Fibroblast of peridontal ligament (primary cell): Measurements from ENCODE around the gene BOD1L1.

Experiments used
- DNase-seq: peaks from one replicate; pipeline ENCODE4 v3.0.0-alpha.2; 2010; ENCODE audit errors: extremely low read depth

The BOD1L1 gene

DNA sequence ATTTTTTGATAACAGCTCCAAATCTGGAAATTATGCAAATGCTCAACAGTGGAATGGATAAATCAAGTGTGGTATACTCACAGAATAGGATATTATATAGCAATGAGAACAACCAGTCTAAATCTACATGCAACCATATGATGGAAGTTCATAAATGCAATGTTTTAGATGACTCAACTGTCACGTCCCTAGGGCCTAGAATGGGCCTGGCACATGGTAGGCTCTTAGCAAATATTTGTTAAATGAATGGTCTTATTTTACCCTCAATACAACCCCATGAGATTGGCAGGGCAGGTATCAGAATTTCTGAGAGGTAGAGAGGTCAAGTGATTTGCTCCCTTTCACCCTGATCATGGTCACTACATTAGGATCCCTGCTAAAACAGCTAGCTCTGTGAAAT is 68.6 kb downstream of the BOD1L1 start:
- no peak for DNase-seq

DNA sequence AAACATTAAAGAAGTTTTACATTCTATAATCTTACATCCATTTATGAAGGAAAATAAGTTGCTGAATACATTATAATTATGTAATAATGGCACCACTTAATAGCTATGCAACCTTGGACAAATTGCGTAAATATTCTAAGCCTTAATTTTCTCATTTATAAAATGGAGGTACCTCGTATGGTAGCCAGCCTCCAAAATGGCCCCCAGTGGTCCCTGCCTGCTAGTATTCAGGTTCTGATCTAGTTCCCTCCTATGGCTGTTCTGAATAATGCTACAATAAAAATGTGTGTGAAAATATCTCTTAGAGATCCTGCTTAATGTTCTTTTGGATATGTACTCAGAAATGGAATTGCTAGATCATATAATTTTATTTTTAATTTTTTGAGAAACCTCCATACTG is 72.2 kb downstream of the BOD1L1 start:
- no peak for DNase-seq

DNA sequence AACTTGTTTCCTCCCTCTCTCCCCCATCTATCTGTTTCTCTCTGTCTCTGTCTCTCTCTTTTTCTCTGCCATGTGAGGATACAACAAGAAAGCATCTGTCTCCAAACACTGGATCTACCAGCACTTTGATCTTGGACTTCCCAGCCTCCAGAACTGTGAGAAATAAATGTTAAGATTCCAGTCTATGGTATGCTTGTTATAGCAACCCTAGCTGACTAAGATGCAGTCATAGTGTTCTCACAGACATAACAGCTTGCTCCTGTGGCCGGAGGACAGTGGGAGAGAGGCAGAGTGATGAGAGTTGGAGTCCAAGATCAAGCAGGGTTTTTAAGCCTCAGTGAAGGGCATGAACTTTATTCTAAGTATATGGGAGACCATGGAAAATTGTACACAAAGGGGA is 74.4 kb downstream of the BOD1L1 start:
- no peak for DNase-seq

DNA sequence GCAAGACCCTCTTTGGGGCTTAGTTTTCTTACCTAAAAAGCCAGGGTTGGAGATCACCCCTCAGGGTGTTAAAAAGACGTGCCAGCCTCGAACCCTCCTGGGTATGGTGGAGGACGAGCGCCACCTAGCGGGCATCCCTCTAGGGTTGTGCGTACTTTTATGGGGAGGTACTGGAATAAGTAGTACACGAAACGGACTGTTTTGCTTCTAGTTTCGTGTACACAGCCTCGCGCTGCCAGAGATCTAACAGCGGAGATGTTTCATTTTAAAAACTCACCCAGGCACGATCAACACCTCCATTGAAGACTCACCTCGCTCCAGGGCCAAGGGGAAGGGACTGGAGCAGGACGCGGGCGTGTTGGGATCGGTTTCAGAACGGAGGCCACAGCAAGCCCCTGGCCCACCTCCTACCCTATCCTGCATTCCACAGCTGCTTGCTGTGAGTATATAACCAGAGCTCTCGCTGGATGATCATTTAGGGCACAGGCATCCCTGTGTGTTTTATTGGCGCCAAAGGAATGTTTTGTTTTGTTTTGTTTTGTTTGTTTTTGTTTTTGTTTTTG is 78.5 kb downstream of the BOD1L1 start:
- peak; percentile 76 for DNase-seq

DNA sequence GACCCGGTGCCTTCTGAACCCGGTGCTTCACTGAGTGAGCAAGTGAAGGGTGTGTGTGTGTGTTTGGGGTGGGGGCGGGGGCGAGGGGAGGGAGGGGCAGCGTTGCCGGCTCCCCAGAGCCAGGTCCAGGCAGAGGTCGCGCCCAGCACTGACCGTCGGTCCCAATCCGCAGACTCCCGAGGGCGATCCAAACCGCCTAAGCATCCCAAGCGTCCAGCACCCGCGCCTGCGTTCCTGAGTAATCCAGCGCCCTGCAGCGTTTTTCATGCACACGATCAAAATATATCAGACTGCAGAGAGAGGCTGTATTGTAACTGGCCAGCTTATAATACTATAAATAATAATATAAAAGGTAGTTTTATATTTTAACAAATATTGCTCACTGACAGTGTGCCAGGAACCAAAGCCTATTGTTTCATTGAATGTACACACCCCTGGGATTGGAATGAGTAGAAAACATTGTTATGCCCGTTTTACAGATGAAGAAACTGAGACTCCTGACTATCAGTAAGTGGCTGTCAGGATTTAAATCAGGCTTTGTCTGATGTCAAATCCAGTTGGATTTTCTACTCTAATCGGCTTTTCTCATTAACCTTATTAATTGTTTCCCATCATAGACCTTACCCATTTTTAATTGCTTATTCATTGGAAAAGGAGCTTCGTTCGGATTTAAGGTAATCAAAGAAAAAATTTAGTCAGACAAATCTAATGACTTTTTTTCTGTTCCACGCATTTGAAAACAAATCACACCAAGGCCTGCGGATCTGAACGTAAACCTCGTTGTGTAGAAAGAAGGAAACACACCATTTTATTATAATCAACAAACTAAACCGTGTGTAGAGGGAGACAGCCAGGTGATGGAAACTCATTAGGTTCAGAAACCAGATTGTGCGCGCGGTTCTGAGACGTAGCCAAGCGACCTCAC is 79.2 kb downstream of the BOD1L1 start:
- DNase-seq, result no peak

DNA sequence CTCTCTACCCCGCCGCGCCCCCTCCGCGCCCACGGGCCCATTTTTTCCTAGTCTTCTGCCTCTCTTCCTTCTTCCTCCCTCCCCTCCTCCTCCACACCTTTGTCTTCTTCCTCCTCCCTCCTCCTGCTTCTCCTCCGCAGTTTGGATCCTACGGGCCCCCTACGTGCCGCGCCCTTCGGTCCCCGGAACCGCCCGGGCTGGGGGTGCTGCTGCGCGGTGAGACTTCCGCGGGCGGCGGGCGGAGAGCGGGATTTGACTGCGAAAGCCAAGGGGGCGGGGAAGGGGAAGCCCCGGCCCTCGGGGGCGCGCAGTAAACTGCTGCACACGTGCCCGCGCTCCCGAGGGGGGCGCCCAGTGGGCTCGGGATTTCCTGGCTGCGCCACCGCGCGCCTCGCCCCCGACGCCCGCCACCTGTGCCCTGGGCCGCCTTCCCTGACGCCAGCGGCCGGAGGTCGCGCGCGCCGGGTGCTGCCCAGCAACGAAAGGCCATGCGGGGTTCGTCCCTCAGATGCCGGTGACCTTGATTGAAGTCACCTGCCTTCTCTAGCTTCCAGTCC is 80.0 kb downstream of the BOD1L1 start:
- DNase-seq, result no peak

DNA sequence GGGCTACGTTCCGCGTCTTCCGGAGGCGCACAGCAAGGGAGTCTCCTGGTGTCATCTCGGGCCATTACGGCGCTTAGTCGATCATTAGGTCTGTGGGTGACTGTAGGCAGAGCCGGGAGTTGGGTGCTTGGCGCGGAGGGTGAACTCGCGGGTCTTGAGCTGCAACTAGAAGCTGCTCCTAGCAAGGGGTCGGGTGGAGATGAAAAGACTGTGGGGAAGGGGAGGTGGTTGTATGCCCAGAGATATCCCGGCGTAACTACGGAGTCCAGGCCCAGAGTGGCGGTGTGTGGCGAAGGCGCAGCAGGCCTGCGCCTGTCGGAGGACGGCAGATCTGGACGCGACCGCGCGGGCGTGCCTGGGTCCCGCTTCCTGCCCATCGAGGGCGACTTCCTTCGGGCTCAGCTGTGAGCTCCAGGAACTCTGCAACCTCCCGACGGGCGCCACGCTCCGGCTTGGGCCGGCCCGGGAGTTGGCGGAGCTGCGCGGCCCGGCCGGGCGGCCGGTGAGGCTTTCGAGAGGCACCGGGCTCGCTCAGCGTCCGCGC is 80.5 kb downstream of the BOD1L1 start:
- DNase-seq, result no peak

DNA sequence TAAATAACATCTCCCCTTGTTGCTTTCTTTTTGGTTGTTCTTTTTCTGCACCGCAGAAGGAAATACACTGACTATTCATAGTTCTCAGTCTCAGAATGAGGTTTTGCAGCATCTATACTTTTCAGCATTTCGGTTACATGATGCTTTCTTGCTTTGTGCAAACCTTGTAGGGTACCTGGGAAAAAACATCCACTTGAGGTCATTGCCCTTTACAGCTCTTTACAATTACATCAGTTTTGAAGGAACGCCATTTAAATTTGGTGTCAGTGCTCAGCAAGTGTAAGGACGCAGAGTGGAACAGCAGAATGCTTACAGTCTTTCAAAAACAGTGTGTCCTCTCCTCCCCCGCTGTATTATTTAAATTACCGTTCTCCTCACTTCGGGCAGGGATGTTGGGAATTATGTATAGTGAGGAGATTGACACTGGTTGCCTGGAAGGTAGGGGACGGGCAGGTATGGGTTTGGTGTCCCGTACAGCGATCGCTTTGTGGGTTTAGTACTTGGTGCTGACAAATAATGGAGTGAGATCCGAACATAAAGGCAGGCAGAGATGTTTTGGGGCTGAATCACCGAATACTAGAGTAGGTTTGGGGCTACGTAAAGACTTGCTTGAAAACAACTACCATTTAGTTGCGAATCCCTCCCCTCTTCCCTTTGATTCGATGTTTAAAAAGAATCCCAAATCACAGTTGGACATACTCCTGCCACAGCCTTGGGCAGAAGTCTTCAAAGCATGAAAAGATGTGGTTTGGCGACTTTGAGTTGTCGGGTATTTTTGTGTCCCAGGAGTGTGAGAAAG is 81.2 kb downstream of the BOD1L1 start:
- no peak for DNase-seq

DNA sequence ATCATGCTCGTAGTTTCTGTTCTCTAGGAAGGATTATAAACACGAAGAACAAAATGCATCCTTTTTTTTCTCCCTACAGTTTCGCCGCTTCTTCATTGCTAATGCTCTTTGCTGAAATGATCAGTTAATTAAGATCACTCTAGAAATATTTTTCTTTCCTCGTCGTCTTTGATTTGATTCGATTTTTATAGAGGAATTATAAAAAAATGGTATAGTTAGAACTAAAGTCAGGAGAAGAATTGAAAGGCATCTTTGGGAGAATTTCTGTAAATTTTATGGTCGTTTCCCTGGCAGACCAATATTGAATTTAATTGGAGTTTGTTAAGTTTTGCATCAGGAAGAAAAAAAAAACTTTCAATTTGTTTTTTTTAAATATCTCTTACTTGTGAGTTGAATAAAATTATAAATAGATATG is 82.1 kb downstream of the BOD1L1 start:
- DNase-seq, result no peak

DNA sequence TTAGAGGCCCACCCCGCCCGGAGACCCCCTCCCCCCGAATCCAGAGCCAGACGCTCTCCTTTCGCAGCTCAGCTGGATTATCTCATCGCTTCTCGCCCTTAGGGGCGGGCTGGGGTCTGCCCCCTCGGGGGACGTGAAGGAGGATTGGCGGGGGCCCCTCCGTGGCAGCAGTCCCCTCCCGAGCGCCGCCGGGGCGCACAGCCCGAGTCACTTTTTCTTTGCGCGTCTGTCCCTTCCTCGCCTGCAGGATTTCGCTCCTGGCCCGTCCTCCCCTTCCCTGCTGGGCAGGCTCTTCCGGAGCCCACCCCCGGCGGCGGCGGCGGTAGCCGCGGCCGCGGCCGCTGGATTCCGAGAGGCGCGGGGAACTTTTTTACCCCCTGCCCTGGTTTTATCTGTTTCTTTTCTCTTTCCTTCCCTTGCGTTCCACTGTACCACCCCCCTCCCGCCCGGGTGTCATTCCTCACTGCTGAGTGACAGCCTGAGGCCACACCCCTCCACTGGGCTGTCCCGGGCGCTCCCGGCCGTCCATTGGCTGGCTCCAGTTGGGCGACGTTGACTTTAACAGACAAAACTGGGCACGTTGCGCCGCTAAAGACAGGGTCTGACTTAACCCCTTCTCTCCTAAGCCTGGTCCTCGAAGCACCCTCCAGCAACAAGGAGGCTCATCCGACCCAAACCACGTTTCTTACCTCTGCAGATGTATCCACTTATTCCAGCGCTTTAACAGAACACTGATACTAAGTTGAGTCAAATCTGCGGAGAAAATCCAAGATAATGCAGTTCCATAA is 82.7 kb downstream of the BOD1L1 start:
- DNase-seq, result peak; percentile 42

DNA sequence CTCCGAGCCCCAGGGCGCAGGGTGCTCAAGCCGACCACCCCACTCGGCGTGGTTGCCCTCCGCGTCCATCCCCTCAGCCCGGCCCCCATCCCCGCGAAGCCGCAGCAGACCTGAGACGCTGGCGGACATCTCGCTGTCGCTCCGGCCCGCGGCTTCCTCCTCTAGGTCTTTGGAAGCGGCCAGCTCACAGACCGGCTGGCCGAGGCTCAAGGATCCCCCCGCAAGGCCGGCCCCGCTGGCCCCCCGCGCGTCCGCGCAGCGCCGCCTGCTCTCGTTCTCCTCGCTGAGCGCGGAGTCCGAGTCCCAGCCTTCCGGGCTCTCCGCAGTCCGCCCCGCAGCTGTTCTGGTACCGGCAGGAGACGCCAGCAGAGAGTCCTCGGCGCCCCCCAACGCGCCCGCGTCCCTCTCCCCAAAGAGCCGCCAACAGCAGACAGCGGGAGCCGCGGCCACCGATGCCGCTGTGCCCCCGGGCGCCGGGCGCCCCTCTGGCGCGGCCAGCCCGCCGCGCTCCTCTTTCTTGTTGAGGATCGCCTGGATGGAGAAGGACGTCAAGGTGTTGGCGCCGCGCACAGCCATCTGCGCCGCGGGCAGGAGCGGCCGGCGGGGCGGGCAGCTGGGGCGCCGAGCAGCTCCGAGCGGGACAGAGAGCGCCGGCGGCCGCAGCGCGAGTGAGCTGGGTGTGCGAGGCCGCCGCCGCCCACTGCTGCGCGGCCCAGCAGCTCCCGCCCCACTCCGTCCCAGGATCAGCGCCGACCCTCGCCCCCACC is 83.5 kb downstream of the BOD1L1 start, which contains the start of gene NKX3-2:
Gene NKX3-2, minus strand, starts transcription at position 670 of the 767 bp plus-strand sequence. Its CDS starts 94 bp downstream, at position 576.
- DNase-seq, result no peak

DNA sequence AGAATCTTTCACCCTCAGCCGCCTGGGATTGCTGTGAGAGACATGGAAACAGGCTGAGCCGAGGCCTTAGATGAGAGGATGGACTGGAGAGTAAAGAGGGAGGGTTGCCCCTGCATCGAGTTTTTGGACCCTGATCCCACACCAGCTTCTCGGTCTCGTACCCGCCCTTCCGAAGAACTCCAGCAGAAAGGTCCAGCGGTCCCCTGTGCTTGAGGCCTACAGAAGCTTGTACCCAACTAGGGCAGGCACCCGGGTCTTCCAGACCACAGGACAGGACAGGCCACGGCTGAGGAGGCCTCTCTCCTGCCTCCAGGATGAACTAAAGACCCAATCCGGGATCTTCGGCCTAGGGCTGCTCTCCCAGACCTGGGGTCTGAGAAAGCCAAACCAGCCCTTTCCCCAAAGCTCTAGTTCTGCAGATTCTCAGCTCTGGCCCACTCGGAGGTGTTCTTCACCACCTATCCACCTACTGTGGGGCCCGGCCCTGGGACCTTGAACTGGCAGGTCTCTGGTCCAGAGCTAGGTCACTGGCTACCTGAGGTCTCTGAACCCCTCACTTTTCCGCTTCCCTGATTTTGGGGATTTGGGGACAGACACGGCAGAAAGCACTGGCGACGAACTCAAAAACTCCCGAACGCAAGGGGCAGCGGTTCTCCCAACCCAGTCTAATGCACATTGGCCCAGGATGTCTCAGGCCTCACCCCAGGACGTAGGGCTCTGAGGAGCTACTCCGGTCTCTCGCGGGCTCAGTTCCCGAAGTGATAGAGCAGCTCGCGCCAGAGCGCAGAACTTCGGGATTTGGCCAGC is 84.3 kb downstream of the BOD1L1 start:
- DNase-seq, result no peak

DNA sequence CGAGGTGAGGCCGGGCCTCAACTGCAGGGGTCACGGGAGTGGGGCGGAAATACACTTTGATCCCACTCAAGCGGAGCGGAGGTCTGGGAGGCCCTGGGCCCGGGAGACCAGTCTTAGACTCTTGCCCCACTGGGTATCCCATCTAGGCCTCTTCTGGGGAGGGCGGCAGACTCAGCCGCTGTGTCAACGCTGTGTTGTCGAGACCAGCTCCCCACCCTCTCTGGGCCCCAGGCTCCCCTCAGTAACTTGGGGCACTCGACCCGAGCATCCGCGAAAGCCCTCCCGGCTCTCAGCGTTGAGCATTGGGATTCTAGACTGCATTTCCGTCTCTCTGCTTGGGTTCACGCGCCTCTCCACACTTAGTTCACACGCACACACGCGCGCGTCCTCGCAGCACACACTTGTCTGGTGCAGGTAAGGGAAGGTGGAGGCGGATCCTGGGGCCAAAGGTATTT is 84.9 kb downstream of the BOD1L1 start:
- DNase-seq, result no peak

DNA sequence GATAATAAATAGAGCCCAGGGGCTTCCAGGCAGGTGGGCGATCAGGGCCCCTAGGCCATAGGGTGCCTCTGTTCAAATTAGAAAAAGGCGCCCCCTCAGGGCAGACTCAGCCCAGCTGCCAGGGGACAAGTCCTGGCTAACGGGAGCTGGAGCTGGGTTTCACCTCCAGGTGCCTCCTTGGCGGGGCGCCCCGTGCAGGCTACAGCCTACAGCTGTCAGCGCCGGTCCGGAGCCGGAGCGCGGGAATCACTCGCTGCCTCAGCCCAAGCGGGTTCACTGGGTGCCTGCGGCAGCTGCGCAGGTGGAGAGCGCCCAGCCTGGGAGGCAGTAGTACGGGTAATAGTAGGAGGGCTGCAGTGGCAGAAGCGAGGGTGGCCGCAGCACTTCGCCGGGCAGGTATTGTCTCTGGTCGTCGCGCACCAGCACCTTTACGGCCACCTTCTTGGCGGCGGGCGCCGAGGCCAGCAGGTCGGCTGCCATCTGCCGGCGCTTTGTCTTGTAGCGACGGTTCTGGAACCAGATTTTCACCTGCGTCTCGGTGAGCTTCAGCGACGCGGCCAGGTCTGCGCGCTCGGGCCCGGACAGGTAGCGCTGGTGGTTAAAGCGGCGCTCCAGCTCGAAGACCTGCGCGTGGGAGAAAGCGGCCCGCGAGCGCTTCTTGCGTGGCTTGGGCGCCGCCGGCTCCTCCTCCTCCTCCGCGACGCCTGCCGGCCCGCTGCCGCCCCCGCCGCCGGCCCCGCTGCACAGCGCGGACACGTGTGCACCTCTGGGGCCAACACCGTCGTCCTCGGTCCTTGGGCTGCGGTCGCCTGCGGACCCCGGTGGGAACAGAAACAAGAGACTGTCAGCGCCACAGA is 85.6 kb downstream of the BOD1L1 start:
- no peak for DNase-seq

DNA sequence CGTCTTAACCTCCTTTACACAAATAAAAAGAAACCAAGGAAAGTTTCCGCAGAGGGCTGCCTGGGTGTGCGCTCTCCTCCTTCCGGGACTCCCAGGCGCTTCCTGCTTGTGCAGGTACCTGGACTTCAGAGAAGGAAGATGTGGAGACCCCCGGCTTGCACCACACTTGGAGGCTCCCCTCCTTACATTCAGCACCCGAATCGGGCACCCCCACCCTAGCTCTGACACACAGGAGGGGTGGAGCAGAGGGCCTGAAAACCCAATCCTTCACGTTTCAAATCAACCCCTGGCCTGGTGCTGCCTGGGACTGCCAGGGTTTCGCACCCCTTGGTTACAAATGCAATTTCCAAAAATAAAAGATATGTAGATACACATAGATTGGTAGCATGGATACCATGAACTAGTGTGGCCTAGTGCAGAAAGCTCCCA is 86.3 kb downstream of the BOD1L1 start:
- DNase-seq, result no peak

DNA sequence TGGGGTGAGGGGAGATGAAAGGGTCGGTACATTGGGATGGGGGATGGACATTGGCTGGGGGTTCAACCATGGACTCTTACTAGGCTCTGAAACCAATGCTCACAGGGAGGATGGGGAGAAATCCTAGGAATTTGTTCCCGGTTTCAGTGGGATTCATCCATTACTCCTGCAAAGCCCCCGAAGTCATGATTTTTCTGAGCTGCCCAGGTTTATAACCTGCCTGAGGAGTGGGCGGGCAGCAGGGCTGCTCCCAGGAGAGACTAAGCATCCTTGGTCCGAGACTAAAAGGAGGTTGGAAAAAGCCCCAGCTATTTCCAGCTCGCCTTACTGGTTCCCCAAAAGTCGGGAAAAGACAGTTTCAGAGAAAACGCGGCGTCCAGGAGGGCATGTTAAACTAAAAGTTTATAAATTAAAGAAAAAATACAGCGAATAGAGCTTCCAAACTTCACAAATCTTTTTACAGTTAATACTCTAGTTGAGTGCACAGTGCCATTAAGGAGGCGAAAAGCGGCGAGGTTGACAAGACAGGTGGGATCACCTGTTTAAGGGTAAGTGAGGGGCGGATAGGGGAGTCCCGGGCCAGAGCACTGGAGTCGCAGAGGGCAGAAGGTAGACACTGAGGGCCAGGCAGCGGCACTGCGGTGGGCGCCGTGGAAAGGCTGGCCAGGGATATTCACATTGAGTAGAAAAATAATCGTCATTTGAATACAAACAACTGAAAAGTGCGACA is 86.9 kb downstream of the BOD1L1 start:
- no peak for DNase-seq

DNA sequence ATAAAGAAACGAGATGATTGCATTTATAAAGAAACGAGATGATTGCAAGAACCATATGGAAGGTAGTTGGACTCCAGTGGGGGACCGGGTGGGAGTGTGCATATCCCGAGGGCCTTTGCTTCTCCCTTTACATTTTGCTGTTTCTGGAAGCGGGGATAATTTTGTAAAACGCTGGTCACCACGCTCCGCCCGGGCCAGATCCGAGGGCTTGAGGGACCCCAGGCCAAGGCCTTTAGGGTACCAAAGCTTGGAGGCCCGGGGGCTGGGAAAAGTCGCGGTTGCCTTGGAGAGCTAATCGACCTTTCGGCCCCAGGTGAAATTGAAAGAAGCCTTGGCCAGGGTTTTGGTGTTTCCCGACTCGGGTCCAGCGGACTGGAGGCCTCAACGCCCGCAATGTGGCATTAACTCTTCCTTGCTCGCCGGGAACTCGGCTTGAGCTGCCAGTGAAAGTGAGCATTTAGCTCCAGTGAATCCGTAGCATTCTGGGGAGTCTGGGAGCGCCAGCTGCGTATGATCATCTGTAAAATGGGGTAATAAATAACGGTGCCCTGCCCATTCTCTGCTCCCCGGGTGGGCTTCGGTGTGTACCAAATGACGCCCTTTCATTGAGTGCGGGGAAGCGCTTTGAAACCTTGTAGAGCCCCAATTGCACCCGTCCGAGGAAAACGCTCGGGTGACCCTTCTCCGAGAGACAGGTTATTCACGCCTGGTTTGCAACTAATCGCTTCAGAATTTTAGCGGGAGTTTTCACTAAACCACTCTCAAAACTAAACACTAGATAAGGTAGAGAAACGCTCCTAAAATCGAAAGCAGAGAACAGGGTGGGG is 87.7 kb downstream of the BOD1L1 start:
- no peak for DNase-seq
